Measurements from ENCODE around the gene VPS26B.
"Not testable (repeated sequence)": the region's sequence is repeated elsewhere in the genome, so short reads cannot be mapped to it uniquely, and the experiment has no call there.

Gene VPS26B

GRCh38 chr11:134260983-134261382 lies 36.5 kb downstream of the VPS26B start:
- DNase-seq, result no peak

DNA sequence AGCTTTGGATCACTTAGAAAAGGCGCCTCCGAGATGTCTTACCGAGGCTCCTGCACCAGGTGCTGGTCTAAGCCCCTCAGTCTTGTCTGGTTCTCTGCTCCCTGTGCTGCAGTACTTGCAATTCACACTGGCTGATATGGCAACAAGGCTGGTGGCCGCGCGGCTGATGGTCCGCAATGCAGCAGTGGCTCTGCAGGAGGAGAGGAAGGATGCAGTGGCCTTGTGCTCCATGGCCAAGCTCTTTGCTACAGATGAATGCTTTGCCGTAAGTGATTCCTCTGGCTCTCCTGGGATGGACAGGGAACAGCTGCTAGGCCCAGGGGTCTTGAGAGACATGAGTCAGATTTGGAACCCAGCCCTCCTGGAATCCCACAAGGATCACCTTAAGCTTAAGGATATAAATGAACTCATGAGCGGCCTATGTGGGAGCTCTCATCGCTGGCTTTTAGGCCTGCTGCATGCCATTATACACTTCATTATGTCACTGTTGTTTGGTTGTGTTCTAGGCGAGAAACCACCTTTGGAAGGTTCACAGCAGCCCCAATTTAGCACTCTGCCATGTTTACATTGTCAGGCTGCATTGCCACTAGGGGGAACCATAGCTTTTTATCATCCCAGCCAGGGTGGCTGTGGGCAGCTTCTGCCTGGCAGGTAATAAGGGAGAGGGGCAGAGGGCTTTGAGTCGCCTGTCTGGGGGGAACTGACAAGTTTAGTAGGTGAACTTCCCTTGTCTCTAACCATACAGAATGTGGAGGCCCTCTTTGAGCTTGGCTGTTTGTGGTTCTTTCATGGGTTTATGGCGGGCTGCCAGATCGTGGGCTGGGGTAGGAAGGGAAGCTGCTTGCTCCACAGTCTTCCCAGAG lies 37.4 kb downstream of the VPS26B start:
- no peak for DNase-seq

DNA sequence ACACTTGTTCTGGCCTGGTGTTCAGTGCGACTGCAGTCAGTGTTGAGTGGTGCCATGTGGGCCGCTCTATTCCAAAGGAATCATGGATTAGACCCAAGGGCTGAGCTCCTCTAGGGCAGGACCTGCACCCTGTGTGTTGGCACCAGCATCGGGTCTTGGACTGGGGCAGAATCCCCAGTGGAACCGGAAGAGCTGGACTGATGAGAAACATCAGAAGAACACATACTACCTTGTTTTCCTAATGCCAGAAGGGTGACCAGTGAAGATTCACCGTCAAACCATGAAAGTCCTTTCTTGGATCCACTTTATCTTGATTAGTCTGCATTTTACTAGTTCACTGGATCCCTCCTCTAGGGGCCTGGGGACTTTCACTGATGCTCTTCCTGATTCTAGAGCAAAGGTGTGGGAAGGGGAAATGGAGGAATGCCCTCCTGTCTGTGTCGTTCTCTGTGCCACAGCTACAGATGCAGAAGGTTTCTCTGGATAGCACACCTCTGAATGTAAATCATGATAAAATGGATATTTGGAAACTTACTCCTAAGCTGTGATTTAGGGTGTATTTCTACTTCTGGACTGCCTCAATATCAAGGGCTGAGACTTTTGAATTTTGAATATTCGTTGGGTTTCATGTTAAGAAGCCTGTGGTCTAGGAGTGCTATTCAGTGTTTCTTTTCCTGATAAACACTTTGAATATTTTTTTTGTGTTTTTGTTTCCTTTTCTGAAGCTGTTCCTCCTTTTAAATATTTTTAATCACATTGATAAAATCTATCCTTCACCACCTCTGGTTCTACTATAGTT lies 40.7 kb downstream of the VPS26B start:
- no peak for DNase-seq

- no peak for DNase-seq
Measured at GRCh38 chr11:134266440-134266839, 42.0 kb downstream of the VPS26B start.

- DNase-seq, result no peak
Measured at GRCh38 chr11:134266841-134267251, 42.4 kb downstream of the VPS26B start.

GRCh38 chr11:134267461-134267860 lies 43.0 kb downstream of the VPS26B start:
- no peak for DNase-seq

DNA sequence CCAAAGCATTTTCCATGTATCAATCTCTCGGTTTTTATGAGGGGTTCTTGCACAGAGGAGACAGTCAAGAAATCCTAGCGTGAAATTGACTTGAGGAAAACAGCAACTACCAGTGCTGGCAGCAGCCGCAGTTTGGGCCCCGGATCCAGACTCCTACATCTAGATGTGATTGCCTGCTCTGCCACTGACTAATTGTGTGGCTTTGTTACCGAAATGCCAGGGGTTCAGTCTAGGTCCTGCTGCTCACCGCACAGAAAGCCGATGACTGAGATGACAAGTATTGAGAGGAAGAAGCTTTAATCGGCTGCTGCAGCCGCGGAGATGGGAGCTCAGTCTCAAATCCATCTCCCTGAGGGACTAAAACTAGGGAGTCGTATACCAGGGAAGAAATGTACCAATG lies 43.5 kb downstream of the VPS26B start:
- DNase-seq, result no peak

- no peak for DNase-seq
Measured at GRCh38 chr11:134270250-134270714, 45.8 kb downstream of the VPS26B start.

- DNase-seq, result no peak
Measured at GRCh38 chr11:134271978-134272377, 47.5 kb downstream of the VPS26B start.

- no peak for DNase-seq
Measured at GRCh38 chr11:134272381-134273316, 48.2 kb downstream of the VPS26B start.

- no peak for DNase-seq
Measured at GRCh38 chr11:134273317-134273712, 48.8 kb downstream of the VPS26B start.

- DNase-seq, result no peak
Measured at GRCh38 chr11:134275188-134275533, 50.7 kb downstream of the VPS26B start.

GRCh38 chr11:134275534-134276395 lies 51.3 kb downstream of the VPS26B start, which contains the start of gene GLB1L3:
TSS of gene GLB1L3 (plus strand) at chr11:134276379. CDS start at chr11:134276741, 362 bp downstream.
- DNase-seq, result no peak

- no peak for DNase-seq
Measured at GRCh38 chr11:134276396-134277182, 52.1 kb downstream of the VPS26B start.

- DNase-seq, result no peak
Measured at GRCh38 chr11:134277183-134278001, 52.9 kb downstream of the VPS26B start.

DNA sequence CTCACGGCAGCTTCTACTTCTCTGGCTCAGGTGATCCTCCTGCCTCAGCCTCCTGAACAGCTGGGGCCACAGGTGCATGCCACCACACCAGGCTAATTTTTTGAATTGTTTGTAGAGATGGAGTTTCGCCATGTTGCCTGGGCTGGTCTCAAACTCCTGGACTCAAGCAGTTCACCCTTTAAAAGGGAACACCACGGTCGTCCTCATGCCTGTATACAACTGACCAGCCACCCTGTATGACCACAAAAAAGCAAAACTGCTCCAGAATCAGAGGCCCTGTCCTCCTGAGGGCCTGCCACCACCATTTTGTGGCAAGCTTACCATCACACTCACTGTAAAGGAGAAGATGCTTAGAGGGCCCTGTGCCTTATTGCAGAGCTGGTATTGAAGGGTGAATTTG lies 53.9 kb downstream of the VPS26B start:
- no peak for DNase-seq

GRCh38 chr11:134281635-134282034 lies 57.2 kb downstream of the VPS26B start:
- DNase-seq, result not testable (repeated sequence)

DNA sequence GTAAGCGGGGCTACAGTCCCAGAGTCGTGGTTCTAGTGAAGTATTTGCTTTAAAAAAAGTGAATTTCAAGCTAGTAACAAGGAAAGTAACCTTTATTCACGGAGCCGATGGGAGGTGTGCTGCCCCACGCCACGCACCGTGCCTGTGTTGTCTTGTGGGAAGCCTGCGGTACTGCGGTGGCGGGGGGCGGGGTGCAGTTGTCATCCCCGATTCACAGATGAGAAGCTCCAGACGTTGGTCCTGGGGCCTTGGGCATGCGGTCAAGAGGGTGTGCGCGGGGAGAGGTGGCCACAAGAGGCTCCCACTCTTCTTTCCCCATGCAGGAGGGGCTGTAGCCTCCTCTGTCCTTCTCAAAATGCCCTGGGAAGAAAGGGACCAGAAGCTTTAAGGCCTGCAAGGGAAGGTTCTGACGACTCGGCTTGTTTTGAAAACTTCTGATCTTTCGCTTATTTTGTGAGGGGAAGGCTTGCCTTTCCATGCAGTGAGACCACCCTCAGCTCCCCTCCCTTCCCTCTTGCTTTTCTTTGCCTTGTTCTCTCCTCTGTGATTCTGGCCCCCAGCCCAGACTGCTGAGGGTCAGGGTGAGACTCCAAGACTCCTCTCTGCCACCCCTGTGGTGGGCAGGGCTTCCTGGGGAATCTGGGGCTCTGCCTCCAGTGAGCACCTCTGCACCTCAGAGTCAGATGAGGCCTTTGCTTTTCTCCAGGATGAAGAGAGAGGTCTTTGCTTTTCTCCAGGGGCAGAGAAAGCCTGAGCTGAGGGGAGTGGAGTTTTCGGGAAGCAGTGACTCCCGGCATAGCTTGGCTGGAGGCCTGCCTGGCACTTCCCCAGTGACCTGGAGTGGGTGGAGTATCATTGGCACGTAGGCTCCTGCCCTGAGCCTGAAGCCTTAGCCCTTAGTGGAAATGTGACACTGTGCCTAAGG lies 57.9 kb downstream of the VPS26B start:
- DNase-seq, result no peak

Data from T1000 (cell line).